SK-N-MC (cell line): ENCODE measurements around the gene MOV10L1.

Experiments
- DNase-seq: peaks from one replicate; pipeline ENCODE4 v3.0.0-alpha.2; 2011; ENCODE audit warnings: low read depth, low spot score
- H3K27ac ChIP-seq: fragments of 200-600 bp; sonication (generic); 2 replicates; pipeline ENCODE4 v1.5.1; 2016; ENCODE audit warnings: mixed run types
- H3K36me3 ChIP-seq: fragments of 200-600 bp; sonication (generic); 2 replicates; pipeline ENCODE4 v1.6.1; 2017; ENCODE audit warnings: antibody characterized with exemption, low read length, mixed read lengths; ENCODE audit not compliant: insufficient read depth
- H3K4me3 ChIP-seq: fragments of 200-600 bp; sonication (generic); 2 replicates; pipeline ENCODE4 v1.5.1; 2016
- H3K9ac ChIP-seq: fragments of 200-600 bp; sonication (generic); 2 replicates; pipeline ENCODE4 v1.8.0; 2017; ENCODE audit warnings: mixed run types, mixed read lengths; ENCODE audit not compliant: insufficient read length
- H3K9me3 ChIP-seq: fragments of 200-600 bp; sonication (generic); 2 replicates; pipeline ENCODE4 v1.6.1; 2017; ENCODE audit warnings: low read depth, mild to moderate bottlenecking, antibody characterized with exemption, low read length, moderate library complexity, mixed read lengths
- EZH2 ChIP-seq: fragments of 200-600 bp; sonication (generic); IDR thresholded peaks from one replicate; pipeline ENCODE4 v1.6.1; 2017; ENCODE audit warnings: antibody characterized with exemption
- FOXP2 ChIP-seq: optimal IDR thresholded peaks from 2 replicates; pipeline ENCODE3; 2011; ENCODE audit warnings: mild to moderate bottlenecking, moderate library complexity; ENCODE audit not compliant: insufficient read depth; ENCODE audit errors: extremely low read length, control extremely low read depth
- POLR2AphosphoS5 ChIP-seq: IDR thresholded peaks from 2 replicates; pipeline ENCODE4 v1.6.1; 2012; ENCODE audit warnings: mild to moderate bottlenecking, low read depth, low read length, borderline replicate concordance

MOV10L1 gene

GRCh38 chr22:50117168-50117762 lies 27.5 kb downstream of the MOV10L1 start:
- Histone ChIP-seq H3K27ac (no peak overlapping the region), H3K9me3 (no peaks in the 10 kb centered on the region), H3K4me3 (no peak overlapping the region), H3K9ac (no peak overlapping the region), H3K36me3 (no peaks in the 10 kb centered on the region)
- DNase-seq: no peak
- TF ChIP-seq EZH2 (no peak), FOXP2 (no peak), POLR2AphosphoS5 (no peak)

- no peak overlapping the region for H3K4me3 ChIP-seq
- no peak for DNase-seq
- H3K9me3 ChIP-seq: no peaks in the 10 kb centered on the region
- TF ChIP-seq EZH2 (no peak), FOXP2 (no peak), POLR2AphosphoS5 (no peak)
- no peaks in the 10 kb centered on the region for H3K36me3 ChIP-seq
- no peak overlapping the region for H3K9ac ChIP-seq
- no peak overlapping the region for H3K27ac ChIP-seq
These were observed 28.3 kb downstream of the MOV10L1 start for GRCh38 chr22:50118129-50118528.

GRCh38 chr22:50118557-50119168 lies 28.9 kb downstream of the MOV10L1 start:
- Histone ChIP-seq H3K4me3 (no peak overlapping the region), H3K9me3 (no peaks in the 10 kb centered on the region), H3K9ac (no peak overlapping the region), H3K27ac (no peak overlapping the region), H3K36me3 (no peaks in the 10 kb centered on the region)
- TF ChIP-seq FOXP2: no peak
- TF ChIP-seq POLR2AphosphoS5: no peak
- TF ChIP-seq EZH2: no peak
- DNase-seq: no peak

- H3K36me3 ChIP-seq: no peaks in the 10 kb centered on the region
- H3K9ac ChIP-seq: no peak overlapping the region
- DNase-seq: no peak
- H3K9me3 ChIP-seq: no peaks in the 10 kb centered on the region
- TF ChIP-seq EZH2 (no peak), FOXP2 (no peak), POLR2AphosphoS5 (no peak)
- H3K27ac ChIP-seq: no peak overlapping the region
- no peak overlapping the region for H3K4me3 ChIP-seq
These were observed 29.5 kb downstream of the MOV10L1 start for GRCh38 chr22:50119169-50119767.

GRCh38 chr22:50119768-50120251 lies 30.0 kb downstream of the MOV10L1 start:
- H3K9me3 ChIP-seq: no peaks in the 10 kb centered on the region
- H3K4me3 ChIP-seq: no peak overlapping the region
- TF ChIP-seq FOXP2 (no peak), POLR2AphosphoS5 (no peak), EZH2 (no peak)
- H3K27ac ChIP-seq: no peak overlapping the region
- H3K36me3 ChIP-seq: no peaks in the 10 kb centered on the region
- DNase-seq: no peak
- no peak overlapping the region for H3K9ac ChIP-seq

GRCh38 chr22:50121202-50121740 lies 31.5 kb downstream of the MOV10L1 start:
- Histone ChIP-seq H3K9ac (no peak overlapping the region), H3K36me3 (no peaks in the 10 kb centered on the region), H3K4me3 (no peak overlapping the region), H3K9me3 (no peaks in the 10 kb centered on the region), H3K27ac (no peak overlapping the region)
- no peak for TF ChIP-seq FOXP2
- no peak for TF ChIP-seq POLR2AphosphoS5
- no peak for TF ChIP-seq EZH2
- no peak for DNase-seq

GRCh38 chr22:50123119-50123518 lies 33.3 kb downstream of the MOV10L1 start:
- no peaks in the 10 kb centered on the region for H3K9me3 ChIP-seq
- no peak overlapping the region for H3K9ac ChIP-seq
- no peak overlapping the region for H3K27ac ChIP-seq
- H3K4me3 ChIP-seq: no peak overlapping the region
- TF ChIP-seq FOXP2: no peak
- TF ChIP-seq POLR2AphosphoS5: no peak
- TF ChIP-seq EZH2: no peak
- no peaks in the 10 kb centered on the region for H3K36me3 ChIP-seq
- no peak for DNase-seq

GRCh38 chr22:50125029-50125428 lies 35.2 kb downstream of the MOV10L1 start:
- Histone ChIP-seq H3K9me3 (no peaks in the 10 kb centered on the region), H3K27ac (no peak overlapping the region), H3K36me3 (no peaks in the 10 kb centered on the region), H3K9ac (no peak overlapping the region), H3K4me3 (no peak overlapping the region)
- TF ChIP-seq FOXP2 (no peak), EZH2 (no peak), POLR2AphosphoS5 (no peak)
- DNase-seq: no peak
